ENCODE results near the gene COLEC11.
"Not testable (repeated sequence)": the region's sequence is repeated elsewhere in the genome, so short reads cannot be mapped to it uniquely, and the experiment has no call there.

COLEC11 gene

GRCh38 chr2:3649581-3649980, 54.7 kb downstream of the COLEC11 start:
- no peak for DNase-seq (ENCODE audit: low read depth, low spot score)
- no peak overlapping the region for H3K27ac ChIP-seq

- no peak for DNase-seq (ENCODE audit: low read depth, low spot score)
- H3K27ac ChIP-seq: no peak overlapping the region
These were observed 55.4 kb downstream of the COLEC11 start for GRCh38 chr2:3650140-3650920.

GRCh38 chr2:3651691-3652648, 57.1 kb downstream of the COLEC11 start:
- no peak overlapping the region for H3K27ac ChIP-seq
- DNase-seq (ENCODE audit: low read depth, low spot score): no peak

GRCh38 chr2:3652896-3653625, 58.1 kb downstream of the COLEC11 start:
- no peak for DNase-seq (ENCODE audit: low read depth, low spot score)
- H3K27ac ChIP-seq: no peak overlapping the region

- DNase-seq (ENCODE audit: low read depth, low spot score): no peak
- no peak overlapping the region for H3K27ac ChIP-seq
These were observed 59.1 kb downstream of the COLEC11 start for GRCh38 chr2:3654011-3654410.

GRCh38 chr2:3654531-3655225, 59.8 kb downstream of the COLEC11 start:
- no peak overlapping the region for H3K27ac ChIP-seq
- no peak for DNase-seq (ENCODE audit: low read depth, low spot score)

GRCh38 chr2:3655871-3656761, 61.2 kb downstream of the COLEC11 start:
- no peak for DNase-seq (ENCODE audit: low read depth, low spot score)
- no peak overlapping the region for H3K27ac ChIP-seq

GRCh38 chr2:3656762-3657721, 62.1 kb downstream of the COLEC11 start:
- no peak overlapping the region for H3K27ac ChIP-seq
- DNase-seq (ENCODE audit: low read depth, low spot score): no peak

GRCh38 chr2:3657881-3658280, 63.0 kb downstream of the COLEC11 start, which contains the start of gene ALLC:
ALLC (plus strand) TSS chr2:3658200; CDS start chr2:3671158, 12,958 bp downstream.
- H3K27ac ChIP-seq: no peak within 1 kb of the TSS

GRCh38 chr2:3659447-3660432, 64.8 kb downstream of the COLEC11 start:
- peak overlapping the region; percentile 42 for H3K27ac ChIP-seq
- DNase-seq (ENCODE audit: low read depth, low spot score): no peak

More at GRCh38 chr2:3657881-3658280, 63.0 kb downstream of the COLEC11 start, which contains the start of gene ALLC:
- no peak for DNase-seq (ENCODE audit: low read depth, low spot score)

GRCh38 chr2:3660640-3661039, 65.7 kb downstream of the COLEC11 start:
- not testable (repeated sequence) for DNase-seq (ENCODE audit: low read depth, low spot score)
- H3K27ac ChIP-seq: peak overlapping the region; percentile 42

- no peak for DNase-seq (ENCODE audit: low read depth, low spot score)
- peak overlapping the region; percentile 42 for H3K27ac ChIP-seq
These were observed 66.3 kb downstream of the COLEC11 start for GRCh38 chr2:3661149-3661660.

GRCh38 chr2:3662239-3662638, 67.3 kb downstream of the COLEC11 start:
- DNase-seq (ENCODE audit: low read depth, low spot score): no peak
- H3K27ac ChIP-seq: no peak overlapping the region

GRCh38 chr2:3664118-3664517, 69.2 kb downstream of the COLEC11 start:
- H3K27ac ChIP-seq: no peak overlapping the region
- no peak for DNase-seq (ENCODE audit: low read depth, low spot score)

- no peak for DNase-seq (ENCODE audit: low read depth, low spot score)
- no peak overlapping the region for H3K27ac ChIP-seq
These were observed 70.0 kb downstream of the COLEC11 start for GRCh38 chr2:3664925-3665324.

- no peak overlapping the region for H3K27ac ChIP-seq
- no peak for DNase-seq (ENCODE audit: low read depth, low spot score)
These were observed 71.1 kb downstream of the COLEC11 start for GRCh38 chr2:3665886-3666612.

Data from epithelial cell of prostate (primary cell).